GM18508 (cell line): Measurements from ENCODE around the gene EHMT1.
"Not testable (repeated sequence)": the region's sequence is repeated elsewhere in the genome, so short reads cannot be mapped to it uniquely, and the experiment has no call there.

ENCODE experiments used
- ATAC-seq: cut with Tn5 transposase; IDR thresholded peaks from one replicate; pipeline ENCODE4 v1.9.1; 2021; ENCODE audit warnings: moderate number of reproducible peaks; ENCODE audit not compliant: insufficient read depth, unreplicated experiment

EHMT1 gene

DNA sequence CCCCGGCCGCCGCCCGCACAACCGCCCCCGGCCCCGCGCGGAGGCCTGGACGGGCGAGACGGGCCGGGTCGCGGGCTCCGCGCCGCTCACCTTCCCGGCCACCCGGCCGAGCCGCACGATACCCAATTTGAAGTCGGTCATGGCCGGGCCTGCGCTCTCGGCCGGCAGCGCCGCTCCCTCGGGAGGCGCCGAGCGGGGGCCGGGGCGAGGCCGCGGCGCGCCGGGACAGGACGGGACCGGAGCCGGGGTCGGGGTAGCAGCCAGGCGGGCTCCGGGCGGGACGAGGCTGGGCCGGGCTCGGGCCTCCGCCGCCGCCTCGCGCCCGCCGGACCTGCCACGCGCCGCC is 28.7 kb upstream of the EHMT1 start:
- no peak for ATAC-seq

DNA sequence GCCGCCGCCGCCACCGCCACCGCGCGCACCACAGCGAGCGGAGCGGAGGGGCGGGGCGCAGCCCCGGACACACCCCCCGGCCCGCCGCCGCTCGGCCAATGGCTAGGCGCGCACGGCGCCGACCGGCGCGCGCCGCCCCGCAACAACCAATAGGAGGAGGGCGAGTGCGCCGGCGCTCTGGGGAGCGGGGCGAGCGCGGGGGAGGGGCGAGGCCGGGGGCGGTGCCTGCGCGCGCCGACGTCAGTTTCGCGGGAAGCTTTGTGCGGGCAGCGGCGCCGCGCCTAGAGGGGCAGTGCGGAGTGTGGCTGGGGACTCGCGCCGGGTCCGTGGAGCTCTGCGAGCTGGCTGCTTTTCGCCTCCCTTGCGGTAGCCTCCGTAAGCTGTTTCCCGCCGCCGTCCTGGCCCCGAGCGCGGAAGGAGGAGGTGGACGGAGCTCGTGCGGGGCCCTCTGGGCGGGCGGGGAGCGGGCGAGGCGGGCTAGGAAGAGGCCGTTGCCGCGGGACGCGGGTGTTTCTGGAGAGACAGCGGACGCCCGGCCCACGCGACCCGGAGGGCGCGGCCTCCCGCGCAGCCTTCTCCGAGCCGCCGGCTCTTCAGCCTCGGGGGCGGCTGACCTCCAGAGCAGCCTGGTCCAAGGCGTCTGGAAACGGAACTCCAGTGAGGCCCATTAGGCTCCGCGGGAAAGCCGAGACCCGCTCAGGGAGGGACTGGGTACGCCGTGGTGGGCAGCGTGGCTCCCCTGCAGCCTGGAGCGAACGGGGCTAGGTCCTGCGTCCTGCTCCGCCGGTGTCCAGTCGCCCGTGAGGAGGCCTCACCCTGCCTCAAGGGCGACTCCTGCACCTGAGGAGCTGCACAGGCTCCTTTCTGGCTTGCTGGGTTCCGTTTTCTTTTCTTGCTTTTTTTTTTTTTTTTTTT is 28.1 kb upstream of the EHMT1 start, which contains the start of gene ZMYND19:
Gene ZMYND19 (minus strand): TSS at position 44 of the 915 bp plus-strand sequence. CDS start 249 bp downstream, outside the sequence.
- no peak for ATAC-seq

DNA sequence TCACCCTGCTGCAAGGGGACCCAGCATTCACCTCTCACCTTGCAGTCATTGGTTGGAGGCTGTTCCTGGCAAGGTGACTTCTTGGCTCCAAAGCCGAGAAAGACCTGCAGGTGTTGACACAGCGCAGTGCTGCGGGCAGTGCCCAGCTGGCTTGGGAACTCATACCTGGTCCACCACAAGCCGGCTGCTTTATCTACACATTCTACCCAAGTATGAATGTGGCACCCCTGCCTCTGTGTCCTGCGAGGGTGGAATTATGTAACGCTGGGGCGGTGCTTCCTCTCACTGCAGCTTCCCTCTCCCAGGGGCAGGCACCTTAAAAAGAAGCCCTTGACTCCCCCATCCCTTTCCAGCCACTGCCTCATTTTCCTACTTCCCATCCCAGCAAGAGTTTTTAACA is 26.0 kb upstream of the EHMT1 start:
- no peak for ATAC-seq

DNA sequence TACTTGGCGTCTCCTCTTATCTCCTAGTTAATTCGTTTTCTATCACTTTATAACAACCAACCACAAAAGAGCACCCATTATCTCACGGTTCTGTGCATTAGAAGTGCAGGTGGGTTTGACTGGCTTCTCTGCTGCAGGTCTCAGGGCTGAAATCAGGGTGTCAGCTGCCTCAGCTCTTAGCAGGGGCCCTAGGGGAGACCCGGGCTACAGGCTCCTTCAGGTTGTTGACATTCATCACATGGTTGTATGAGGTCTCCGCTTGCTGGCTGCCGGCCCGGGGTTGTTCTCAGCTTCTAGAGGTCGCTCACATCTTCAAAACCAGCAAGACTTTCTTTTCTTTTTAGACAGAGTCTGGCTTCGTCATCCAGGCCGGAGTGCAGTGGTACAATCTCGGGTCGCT is 25.6 kb upstream of the EHMT1 start:
- no peak for ATAC-seq

DNA sequence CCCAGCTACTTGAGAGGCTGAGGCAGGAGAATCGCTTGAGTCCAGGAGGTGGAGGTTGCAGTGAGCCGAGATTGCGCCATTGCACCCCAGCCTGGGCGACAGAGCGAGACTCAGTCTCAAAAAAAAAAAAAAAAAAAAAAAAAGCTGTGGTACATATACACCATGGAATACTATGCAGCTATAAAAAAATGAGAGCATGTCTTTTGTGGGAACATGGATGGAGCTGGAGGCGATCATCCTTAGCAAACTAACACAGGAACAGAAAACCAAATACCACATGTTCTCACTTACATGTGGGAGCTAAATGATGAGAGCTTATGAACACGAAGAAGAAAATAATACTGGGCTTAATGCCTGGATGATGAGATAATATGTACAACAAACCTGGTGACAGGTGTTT is 22.2 kb upstream of the EHMT1 start:
- ATAC-seq = not testable (repeated sequence)

DNA sequence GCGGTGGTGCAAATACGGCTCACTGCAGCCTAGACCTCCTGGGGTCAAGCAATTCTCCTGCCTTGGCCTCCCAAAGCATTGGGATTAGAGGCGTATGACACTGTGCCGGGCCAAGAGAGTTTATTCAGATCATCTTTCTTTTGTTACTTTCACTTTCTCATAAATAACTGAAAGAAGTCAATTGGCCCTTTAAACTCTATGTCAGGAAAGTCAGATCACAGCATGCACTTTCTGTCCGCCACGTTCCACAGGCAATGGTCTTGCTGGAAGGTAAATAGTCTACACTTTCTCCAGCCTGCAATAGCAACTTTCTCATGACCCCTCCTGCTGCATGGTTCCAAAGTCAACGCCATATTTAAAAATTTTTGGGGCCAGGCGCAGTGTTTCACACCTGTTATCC is 19.9 kb upstream of the EHMT1 start:
- no peak for ATAC-seq

DNA sequence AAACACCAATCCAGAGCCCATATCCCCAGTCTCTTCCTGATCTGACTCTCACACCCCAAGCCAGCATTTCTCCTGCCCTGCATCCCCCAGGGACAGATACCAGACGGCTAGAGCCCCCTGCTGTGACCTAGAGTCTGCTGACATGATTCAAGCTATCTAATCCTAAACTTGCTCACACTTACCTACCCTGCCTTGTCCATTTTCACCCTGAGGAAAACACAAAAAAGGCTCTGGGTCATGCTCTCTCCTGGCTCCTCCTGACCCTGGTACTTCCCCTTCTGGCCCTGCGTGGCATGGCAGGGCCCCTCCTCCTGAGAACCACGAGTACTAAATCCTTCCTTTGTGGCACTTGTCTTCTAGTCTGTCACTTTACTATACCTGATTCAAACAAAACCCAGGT is 16.1 kb upstream of the EHMT1 start:
- no peak for ATAC-seq

DNA sequence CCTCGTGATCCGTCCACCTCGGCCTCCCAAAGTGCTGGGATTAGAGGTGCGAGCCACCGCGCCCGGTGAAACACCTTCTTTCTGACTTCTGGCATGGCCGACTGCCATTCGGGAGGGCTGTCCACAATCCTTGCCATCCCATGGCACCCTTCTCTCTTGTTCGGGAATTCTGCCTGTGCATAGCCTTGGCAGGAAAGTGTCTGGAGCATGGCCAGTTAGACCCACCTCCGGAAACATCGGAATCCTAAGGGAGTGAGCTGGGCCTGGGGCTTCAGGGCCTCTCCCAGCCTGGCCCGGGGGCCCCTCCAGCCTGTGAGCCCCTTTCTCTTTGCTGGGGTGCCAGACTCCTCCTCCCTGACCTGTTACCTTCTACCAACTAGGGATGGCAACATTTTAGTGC is 14.9 kb upstream of the EHMT1 start:
- ATAC-seq = no peak

DNA sequence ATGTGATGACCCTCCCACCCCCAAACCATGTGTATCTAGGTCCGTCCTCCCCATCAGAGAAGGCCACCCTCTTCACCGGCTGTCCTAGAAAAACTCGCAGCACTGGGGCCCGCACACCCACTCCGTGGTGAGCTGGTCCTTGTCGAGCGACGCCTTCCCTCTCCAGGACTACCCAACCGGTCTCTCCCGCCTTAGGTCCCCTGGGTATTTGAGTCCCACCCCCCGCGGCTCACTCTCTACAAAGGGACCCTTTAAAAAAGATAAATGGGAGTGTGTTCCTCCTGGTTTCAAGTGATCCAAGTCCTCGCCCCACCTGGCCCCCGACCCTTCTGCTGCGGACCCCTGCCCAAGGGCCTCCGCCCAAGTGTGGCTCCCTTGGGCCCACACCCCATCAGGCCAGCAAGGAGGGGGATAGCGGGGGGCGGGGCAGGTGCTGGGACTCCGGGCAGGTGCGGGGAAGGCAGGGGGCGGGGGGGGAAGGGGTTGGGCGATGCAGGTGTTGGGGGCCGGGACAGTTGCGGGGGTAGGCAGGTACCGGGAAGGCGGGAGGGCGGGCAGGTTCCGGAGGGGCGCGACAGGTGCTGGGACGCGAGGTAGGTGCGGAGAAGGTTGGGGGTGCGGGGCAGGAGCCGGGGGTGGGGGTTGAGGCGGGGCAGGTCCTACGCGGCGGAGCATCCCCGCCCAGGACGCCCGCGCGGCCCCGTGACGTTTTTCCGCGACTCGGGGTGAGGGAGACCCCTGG is 14.3 kb upstream of the EHMT1 start:
- ATAC-seq = no peak

DNA sequence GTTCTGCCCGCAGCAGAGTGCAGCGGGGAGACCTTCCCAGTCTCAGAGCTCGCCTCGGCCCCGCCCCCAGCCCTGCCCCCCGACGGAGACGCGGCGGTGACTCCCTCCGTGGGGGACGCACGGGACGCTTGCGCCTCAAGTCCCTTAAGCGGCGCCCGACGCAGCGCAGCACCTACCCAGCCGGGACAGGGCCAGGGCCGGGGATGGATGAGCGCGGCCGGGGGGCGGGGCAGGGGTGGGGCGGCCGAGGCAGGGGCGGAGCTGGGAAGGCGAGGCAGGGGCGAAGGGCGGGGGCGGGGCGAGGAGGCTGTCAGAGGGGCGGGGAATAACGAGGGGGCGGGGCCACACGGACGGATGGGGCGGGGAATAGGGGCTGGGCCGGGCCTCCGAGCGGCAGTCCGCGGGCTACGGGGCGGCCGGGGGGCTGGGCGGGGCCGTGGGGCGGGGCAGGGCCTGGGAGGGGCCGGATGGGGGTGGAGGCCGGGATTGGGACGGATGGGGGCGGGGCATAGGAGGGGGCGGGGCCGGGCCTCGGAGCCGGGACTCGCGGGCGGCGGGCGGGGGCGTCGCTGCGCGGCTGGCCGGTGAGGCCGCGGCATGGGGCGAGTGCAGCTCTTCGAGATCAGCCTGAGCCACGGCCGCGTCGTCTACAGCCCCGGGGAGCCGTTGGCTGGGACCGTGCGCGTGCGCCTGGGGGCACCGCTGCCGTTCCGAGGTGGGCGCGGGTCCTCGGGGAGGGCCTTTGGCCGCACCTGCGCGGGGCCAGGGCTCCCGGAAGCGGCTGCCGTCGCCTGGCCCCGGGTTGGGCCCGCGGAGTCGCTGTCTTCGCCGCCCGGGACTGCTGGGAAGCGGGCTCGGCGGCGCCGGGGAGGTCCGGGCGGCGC is 13.4 kb upstream of the EHMT1 start, which contains the start of gene ARRDC1:
Gene ARRDC1 (plus strand): TSS at position 566 of the 884 bp plus-strand sequence. CDS start 32 bp downstream, at position 598.
- no peak for ATAC-seq

DNA sequence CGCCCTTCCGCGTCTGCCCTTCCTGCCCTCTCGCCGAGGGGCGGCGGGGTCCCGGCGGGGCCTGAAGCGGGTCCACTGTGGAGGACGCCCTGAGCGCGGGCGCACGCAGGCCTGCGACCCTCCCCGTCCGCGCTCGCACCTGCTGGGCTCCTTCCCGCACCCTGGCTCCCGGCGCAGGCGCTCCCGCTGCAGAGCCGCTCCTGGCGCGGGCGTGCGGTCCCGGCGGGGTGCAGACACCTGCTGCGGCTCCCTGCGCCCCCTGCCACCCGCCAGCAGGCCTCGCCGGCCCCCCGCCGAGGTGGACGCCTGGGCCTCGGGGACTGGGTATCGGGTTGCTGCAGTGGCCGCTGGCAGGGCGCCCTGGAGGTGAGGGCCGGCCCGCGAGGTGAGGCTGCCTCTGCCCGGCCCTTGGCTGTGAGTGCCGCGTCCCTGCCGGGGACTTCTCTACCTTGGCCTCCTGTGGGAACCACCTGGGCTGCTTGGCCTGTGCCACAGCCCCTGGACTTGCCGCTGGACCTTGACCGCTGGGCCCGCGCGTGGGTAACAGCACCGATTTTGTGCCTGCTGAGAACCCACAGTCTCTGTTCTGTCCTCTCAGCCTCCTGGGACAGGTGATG is 12.7 kb upstream of the EHMT1 start:
- no peak for ATAC-seq

DNA sequence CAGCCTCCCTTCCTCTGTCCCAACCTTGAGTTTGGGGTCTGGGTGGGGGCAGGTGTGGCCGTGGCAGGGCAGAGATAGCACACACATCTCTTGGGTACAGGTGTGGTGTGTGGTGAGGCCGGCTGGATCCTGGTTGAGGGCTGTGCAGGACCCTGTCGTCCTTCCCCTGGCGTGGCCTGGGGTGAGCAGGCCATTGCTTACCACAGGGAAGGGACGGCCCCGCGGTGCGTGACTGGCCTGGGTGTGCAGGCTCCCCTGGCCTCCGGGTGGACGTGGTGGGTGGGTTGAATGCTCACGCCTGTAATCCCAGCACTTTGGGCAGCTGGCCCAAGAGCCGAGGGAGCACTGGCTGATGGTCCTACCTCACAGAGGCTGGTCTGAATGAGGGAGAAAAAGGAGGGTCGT is 12.1 kb upstream of the EHMT1 start:
- ATAC-seq = no peak

DNA sequence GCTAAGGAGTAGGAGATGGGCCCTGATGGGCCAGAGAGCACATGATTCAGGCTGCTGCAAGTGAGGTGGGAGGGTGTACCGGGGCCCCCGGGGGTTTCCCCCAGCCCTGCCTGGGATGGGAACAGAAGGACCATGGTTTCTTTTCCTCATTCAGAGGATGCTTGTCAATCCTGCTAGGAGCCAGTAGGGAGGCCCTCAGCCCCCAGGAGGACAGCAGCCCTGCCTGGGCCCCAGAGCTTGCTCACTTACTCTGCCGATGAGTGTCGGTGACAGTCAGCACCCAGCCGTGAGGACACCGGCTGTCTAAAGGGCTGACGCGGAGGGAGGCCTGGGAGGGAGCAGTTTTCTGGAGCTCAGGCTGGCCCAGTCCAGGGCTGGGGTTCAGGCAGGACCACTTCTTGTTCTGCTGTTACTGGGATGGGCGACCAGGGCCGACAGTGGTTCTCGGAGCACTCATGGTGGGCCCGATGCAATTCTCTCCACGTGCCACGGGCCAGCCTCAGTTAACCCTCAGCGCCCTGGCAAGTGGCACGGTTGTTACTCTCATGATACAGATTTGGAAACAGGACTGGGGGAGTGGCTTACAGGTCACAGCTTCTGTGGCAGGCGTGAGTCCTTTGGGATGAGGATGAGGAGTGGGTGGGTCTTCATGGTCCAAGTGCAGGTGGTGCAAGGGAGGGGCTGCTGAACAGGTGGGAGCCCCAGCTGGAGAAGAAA is 11.5 kb upstream of the EHMT1 start:
- no peak for ATAC-seq

DNA sequence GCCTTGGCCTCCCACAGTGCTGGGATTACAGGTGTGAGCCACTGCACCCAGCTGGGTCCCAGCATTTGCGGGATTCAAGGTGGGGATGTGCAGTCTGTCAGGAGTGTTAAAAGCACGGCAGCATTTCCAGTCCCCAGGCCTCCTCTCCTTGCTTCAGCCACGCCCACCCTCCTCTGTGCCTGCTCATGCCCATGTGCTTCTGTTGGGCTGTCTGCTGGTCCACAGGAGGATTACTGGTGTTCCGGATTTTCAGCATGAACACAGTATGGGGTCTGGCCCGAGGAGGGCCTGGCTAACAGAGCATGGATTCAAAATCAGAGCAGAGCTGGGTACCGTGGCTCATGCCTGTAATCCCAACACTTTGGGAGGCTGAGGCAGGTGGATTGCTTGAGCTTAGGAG is 7.9 kb upstream of the EHMT1 start:
- no peak for ATAC-seq

DNA sequence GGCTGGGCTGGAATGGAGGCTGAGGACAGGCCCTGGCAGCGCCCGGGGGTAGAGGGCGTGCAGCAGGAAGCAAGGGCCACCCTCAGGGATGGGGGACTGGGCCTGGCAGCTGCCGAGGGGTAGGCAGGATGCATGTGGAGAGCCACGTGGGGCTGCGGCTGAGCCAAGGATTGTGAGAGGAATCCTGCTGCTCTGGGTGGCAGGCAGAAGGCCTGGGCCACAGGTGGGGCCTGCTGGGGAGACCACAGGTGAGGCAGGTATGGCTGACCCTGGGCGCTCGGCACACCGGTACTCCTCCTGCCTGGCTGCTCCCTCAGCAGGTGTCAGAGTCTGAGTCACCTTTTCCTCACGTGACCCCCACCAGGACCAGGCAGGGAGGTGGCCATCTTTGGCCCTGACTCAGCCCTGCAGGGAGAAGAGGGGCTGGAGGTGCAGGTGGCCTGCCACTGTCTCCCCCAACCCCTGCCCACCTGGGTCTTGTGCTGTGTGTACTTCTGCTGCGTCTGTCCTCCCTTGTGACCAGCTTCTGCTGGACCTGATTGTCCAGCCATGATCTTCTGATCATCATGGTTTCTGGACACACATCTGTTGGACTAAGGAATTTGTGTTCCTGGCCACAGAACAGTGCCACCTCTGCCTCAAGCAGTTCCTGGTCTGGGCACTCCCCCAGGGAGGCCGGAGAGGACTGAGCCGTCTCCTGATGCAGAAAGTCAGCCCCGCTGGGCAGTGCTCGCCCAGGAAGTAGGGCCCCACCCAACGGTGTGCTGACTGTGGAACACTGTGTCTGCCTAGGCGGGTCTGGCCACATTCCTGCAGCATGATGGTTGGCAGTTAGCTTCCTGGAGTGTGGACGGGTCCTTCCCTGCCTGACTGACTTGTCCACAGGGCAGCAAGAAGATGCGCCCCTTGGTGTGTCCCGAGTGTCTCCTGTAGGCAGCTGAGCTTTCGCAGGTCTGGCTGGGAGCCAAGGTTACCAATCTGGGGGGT is 6.9 kb upstream of the EHMT1 start:
- ATAC-seq = no peak

DNA sequence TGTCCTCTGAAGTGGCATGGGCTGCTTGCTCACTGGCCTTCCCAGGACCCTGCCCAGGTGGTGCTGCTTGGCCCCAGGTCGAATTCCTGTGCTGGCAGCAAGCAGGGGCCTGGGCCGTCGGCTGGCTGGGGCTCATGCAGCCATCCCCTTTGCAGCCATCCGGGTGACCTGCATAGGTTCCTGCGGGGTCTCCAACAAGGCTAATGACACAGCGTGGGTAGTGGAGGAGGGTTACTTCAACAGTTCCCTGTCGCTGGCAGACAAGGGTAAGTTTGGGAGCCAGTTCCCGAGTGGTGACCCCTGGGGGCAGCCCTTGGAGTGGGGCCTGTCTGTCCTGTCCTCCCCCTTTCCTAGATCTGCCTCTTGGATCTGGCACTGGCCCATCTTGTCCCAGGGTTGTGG is 6.1 kb upstream of the EHMT1 start:
- ATAC-seq = no peak

DNA sequence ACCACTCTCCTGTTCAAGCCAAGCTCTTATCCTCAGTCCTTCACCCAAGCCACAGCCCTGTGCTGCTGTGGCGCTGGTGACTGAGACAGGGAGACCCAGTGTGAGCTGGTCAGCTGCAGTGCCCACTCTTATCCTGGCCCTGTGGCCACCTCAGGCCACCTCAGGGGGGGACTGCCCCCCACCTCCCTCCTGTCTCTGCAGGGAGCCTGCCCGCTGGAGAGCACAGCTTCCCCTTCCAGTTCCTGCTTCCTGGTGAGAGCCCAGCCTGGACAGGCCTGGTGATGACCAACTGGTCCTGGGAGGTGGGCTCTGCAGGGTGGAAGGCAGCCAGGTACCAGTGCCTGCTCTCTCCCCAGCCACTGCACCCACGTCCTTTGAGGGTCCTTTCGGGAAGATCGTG is 5.5 kb upstream of the EHMT1 start:
- ATAC-seq = no peak
